SU-DHL-6 (cell line): ENCODE results near the gene RALGPS1.

ENCODE experiments used
- EZH2phosphoT487 ChIP-seq: fragments of 200-600 bp; sonication (generic), shearing (Covaris generic); conservative IDR thresholded peaks from 2 replicates; pipeline ENCODE4 v1.6.1; 2018; ENCODE audit warnings: mild to moderate bottlenecking, antibody characterized with exemption, low read length, moderate library complexity, mixed read lengths
- TF ChIP-seq, protein P1 (sequence below): fragments of 200-600 bp; sonication (generic); IDR thresholded peaks from one replicate; pipeline ENCODE4 v1.5.1; 2017; ENCODE audit warnings: antibody characterized with exemption, mild to moderate bottlenecking, low read length, moderate library complexity; ENCODE audit not compliant: insufficient read depth, poor library complexity, severe bottlenecking

DNA sequence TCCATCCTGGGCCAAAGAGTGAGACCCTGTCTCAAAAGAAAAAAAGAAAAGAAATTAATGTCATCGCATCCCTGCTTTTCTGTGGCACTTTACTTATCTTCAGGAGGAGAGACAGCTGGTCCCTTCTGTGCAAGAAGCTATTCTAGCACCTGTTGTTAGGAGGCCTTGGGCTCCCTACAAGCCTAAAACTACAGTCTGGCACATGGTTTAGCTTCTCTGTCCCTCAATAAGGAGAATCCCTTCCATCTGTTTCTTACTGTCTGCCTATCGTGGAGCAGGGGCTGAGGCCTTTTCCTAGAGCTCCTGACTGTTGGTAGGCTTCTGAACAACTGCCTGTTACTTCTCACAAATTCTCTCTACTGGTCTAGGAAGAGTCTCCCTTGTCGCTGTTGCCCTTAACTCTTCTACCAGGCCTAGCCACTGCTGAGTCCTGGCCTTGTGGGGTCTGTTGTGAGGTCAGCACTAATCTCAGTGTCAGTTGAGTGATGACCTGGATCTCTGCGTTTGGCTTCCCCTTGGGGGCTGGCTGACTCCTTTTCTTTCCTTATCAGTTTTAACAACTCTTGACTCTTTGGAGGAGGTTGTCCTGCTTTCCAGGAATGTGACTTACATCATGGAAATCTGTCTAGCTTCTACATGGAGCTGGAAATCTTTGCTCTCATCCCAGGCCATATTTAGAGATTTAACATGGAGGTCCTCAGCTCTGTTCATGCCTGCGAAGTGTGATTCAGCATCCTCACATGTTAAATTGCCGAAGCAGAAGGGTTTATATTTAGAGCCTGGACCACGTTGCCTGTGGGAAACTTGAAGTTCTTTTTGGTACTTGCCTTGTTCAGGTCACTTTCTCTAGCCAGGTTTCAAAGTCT is 344.3 kb downstream of the RALGPS1 start:
- TF ChIP-seq, protein P1, sequence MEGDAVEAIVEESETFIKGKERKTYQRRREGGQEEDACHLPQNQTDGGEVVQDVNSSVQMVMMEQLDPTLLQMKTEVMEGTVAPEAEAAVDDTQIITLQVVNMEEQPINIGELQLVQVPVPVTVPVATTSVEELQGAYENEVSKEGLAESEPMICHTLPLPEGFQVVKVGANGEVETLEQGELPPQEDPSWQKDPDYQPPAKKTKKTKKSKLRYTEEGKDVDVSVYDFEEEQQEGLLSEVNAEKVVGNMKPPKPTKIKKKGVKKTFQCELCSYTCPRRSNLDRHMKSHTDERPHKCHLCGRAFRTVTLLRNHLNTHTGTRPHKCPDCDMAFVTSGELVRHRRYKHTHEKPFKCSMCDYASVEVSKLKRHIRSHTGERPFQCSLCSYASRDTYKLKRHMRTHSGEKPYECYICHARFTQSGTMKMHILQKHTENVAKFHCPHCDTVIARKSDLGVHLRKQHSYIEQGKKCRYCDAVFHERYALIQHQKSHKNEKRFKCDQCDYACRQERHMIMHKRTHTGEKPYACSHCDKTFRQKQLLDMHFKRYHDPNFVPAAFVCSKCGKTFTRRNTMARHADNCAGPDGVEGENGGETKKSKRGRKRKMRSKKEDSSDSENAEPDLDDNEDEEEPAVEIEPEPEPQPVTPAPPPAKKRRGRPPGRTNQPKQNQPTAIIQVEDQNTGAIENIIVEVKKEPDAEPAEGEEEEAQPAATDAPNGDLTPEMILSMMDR, result no peak
- no peak for TF ChIP-seq EZH2phosphoT487
